Adipocyte (in vitro differentiated cells): ENCODE measurements around the gene HEXIM2.

ENCODE experiments used
- DNase-seq: peaks from one replicate; pipeline ENCODE4 v3.0.0-alpha.2; 2015; ENCODE audit warnings: low read depth
- H3K27me3 ChIP-seq: replicated peaks from 2 replicates; pipeline ENCODE4 v1.7.0; 2013; ENCODE audit warnings: mild to moderate bottlenecking, low read length, moderate library complexity; ENCODE audit not compliant: control insufficient read depth, insufficient read depth
- H3K36me3 ChIP-seq: 2 replicates; pipeline ENCODE4 v1.7.0; 2013; ENCODE audit warnings: low read length, mild to moderate bottlenecking, moderate library complexity; ENCODE audit not compliant: control insufficient read depth, insufficient read depth, severe bottlenecking
- H3K4me1 ChIP-seq: 2 replicates; pipeline ENCODE4 v1.7.0; 2013; ENCODE audit warnings: mild to moderate bottlenecking, low read length, moderate library complexity; ENCODE audit not compliant: control insufficient read depth, insufficient read depth
- H3K4me3 ChIP-seq: 2 replicates; pipeline ENCODE4 v1.7.0; 2013; ENCODE audit warnings: mild to moderate bottlenecking, low read length, moderate library complexity
- H3K9ac ChIP-seq: 2 replicates; pipeline ENCODE4 v1.7.0; 2013; ENCODE audit warnings: mild to moderate bottlenecking, low read length, moderate library complexity
- H3K9me3 ChIP-seq: 2 replicates; pipeline ENCODE4 v1.7.0; 2013; ENCODE audit warnings: mild to moderate bottlenecking, low read length, moderate library complexity; ENCODE audit not compliant: control insufficient read depth

Gene HEXIM2

GRCh38 chr17:45161288-45162024, at the start of gene HEXIM2:
Gene HEXIM2 (plus strand): TSS chr17:45161875. CDS start chr17:45162794, 919 bp downstream.
- DNase-seq = peak; percentile 100
- H3K27me3 ChIP-seq = no peaks in the 10 kb centered on the region
- peak within 1 kb of the TSS; percentile 90 for H3K4me3 ChIP-seq
- peak within 1 kb of the TSS; percentile 100 for H3K9ac ChIP-seq
- H3K36me3 ChIP-seq = no peaks in the 10 kb centered on the region
- H3K4me1 ChIP-seq = peaks cover 33% of the 10 kb centered on the region
- no peaks in the 10 kb centered on the region for H3K9me3 ChIP-seq

GRCh38 chr17:45112559-45113423, 48.9 kb upstream of the HEXIM2 start:
- no peaks in the 10 kb centered on the region for H3K9me3 ChIP-seq
- H3K36me3 ChIP-seq = peaks cover 42% of the 10 kb centered on the region
- H3K9ac ChIP-seq = no peak overlapping the region
- no peaks in the 10 kb centered on the region for H3K27me3 ChIP-seq
- H3K4me1 ChIP-seq = peaks cover 15% of the 10 kb centered on the region
- no peak for DNase-seq
- H3K4me3 ChIP-seq = no peak overlapping the region

GRCh38 chr17:45113424-45113754, 48.3 kb upstream of the HEXIM2 start:
- no peak for DNase-seq
- Histone ChIP-seq H3K27me3 (no peaks in the 10 kb centered on the region), H3K36me3 (peaks cover 42% of the 10 kb centered on the region), H3K4me1 (peaks cover 15% of the 10 kb centered on the region), H3K9ac (no peak overlapping the region), H3K4me3 (no peak overlapping the region), H3K9me3 (no peaks in the 10 kb centered on the region)

- Histone ChIP-seq H3K4me3 (no peak overlapping the region), H3K9ac (no peak overlapping the region), H3K4me1 (peaks cover 15% of the 10 kb centered on the region), H3K36me3 (peaks cover 41% of the 10 kb centered on the region), H3K9me3 (no peaks in the 10 kb centered on the region), H3K27me3 (no peaks in the 10 kb centered on the region)
- no peak for DNase-seq
Observed at GRCh38 chr17:45114117-45114932, 47.4 kb upstream of the HEXIM2 start.

GRCh38 chr17:45115015-45115625, 46.6 kb upstream of the HEXIM2 start:
- peaks cover 19% of the 10 kb centered on the region for H3K4me1 ChIP-seq

GRCh38 chr17:45115871-45116270, 45.8 kb upstream of the HEXIM2 start:
- H3K4me3 ChIP-seq = no peak overlapping the region
- H3K27me3 ChIP-seq = no peaks in the 10 kb centered on the region
- H3K4me1 ChIP-seq = peaks cover 12% of the 10 kb centered on the region
- H3K9me3 ChIP-seq = no peaks in the 10 kb centered on the region
- H3K9ac ChIP-seq = no peak overlapping the region
- peaks cover 53% of the 10 kb centered on the region for H3K36me3 ChIP-seq
- no peak for DNase-seq

More at GRCh38 chr17:45115015-45115625, 46.6 kb upstream of the HEXIM2 start:
- no peak for DNase-seq
- H3K9me3 ChIP-seq = no peaks in the 10 kb centered on the region
- peaks cover 49% of the 10 kb centered on the region for H3K36me3 ChIP-seq
- no peak overlapping the region for H3K4me3 ChIP-seq
- H3K9ac ChIP-seq = no peak overlapping the region
- H3K27me3 ChIP-seq = no peaks in the 10 kb centered on the region

GRCh38 chr17:45116434-45117016, 45.1 kb upstream of the HEXIM2 start:
- Histone ChIP-seq H3K4me1 (peaks cover 6% of the 10 kb centered on the region), H3K36me3 (peaks cover 53% of the 10 kb centered on the region), H3K9me3 (no peaks in the 10 kb centered on the region), H3K27me3 (no peaks in the 10 kb centered on the region), H3K9ac (no peak overlapping the region), H3K4me3 (no peak overlapping the region)
- no peak for DNase-seq

GRCh38 chr17:45117334-45117733, 44.3 kb upstream of the HEXIM2 start:
- Histone ChIP-seq H3K9ac (no peak overlapping the region), H3K4me1 (peaks cover 6% of the 10 kb centered on the region), H3K27me3 (no peaks in the 10 kb centered on the region), H3K9me3 (no peaks in the 10 kb centered on the region), H3K36me3 (peaks cover 52% of the 10 kb centered on the region), H3K4me3 (no peak overlapping the region)
- no peak for DNase-seq

- Histone ChIP-seq H3K4me1 (peaks cover 13% of the 10 kb centered on the region), H3K9me3 (no peaks in the 10 kb centered on the region), H3K9ac (no peak overlapping the region), H3K27me3 (no peaks in the 10 kb centered on the region), H3K4me3 (no peak overlapping the region), H3K36me3 (peaks cover 45% of the 10 kb centered on the region)
- DNase-seq = no peak
Observed at GRCh38 chr17:45117848-45118646, 43.6 kb upstream of the HEXIM2 start.

- Histone ChIP-seq H3K9me3 (no peaks in the 10 kb centered on the region), H3K4me1 (peaks cover 19% of the 10 kb centered on the region), H3K4me3 (no peak overlapping the region), H3K36me3 (peaks cover 39% of the 10 kb centered on the region), H3K9ac (no peak overlapping the region), H3K27me3 (no peaks in the 10 kb centered on the region)
- no peak for DNase-seq
Observed at GRCh38 chr17:45118691-45119090, 43.0 kb upstream of the HEXIM2 start.
